Esophagus squamous epithelium (tissue), 5 donors: ENCODE results near the gene SMYD3. TPM values are rescaled to one million over a fixed set of nuclear protein-coding genes. Genes with fewer than 3 reads are reported as not detected.

Experiments
- DNase-seq: peaks from one replicate; lab custom pipeline; 2025; lab: John Stamatoyannopoulos, UW
- H3K27ac ChIP-seq, 4 donors: fragments of 200-600 bp; sonication (generic); one replicate each; pipeline ENCODE4 v1.5.1; 2016 to 2019; ENCODE audit warnings: mild to moderate bottlenecking in 1 of 4
- H3K27me3 ChIP-seq, 4 donors: fragments of 200-600 bp; sonication (generic); 1 replicate in 3 of 4; 2 replicates in 1 of 4; pipeline versions ENCODE4 v1.5.1 to v1.6.0; 2017 to 2021; ENCODE audit warnings: antibody characterized with exemption in 1 of 4
- H3K36me3 ChIP-seq, 3 donors: fragments of 200-600 bp; sonication (generic); one replicate each; pipeline ENCODE4 v1.5.1; 2016 to 2019
- H3K4me1 ChIP-seq, 3 donors: fragments of 200-600 bp; sonication (generic); one replicate each; pipeline ENCODE4 v1.5.1; 2017 to 2019
- H3K4me3 ChIP-seq, 4 donors: fragments of 200-600 bp; sonication (generic); 1 replicate in 3 of 4; 2 replicates in 1 of 4; pipeline ENCODE4 v1.5.1; 2016 to 2019; ENCODE audit warnings: mild to moderate bottlenecking in 2 of 4, moderate library complexity in 1 of 4
- H3K9me3 ChIP-seq, 3 donors: fragments of 200-600 bp; sonication (generic); one replicate each; pipeline ENCODE4 v1.5.1; 2016 to 2019
- POLR2A ChIP-seq, 4 donors: fragments of 450-650 bp; IDR thresholded peaks; one replicate each; pipeline ENCODE4 v1.6.1; 2017; ENCODE audit warnings: antibody characterized with exemption in 4 of 4, mild to moderate bottlenecking in 4 of 4, moderate library complexity in 3 of 4
- WGBS, 2 donors: methylation state at CpG; one replicate each; pipeline ENCODE4 v1.1.5; 2018; 5-methylcytosine and 5-hydroxymethylcytosine counted together
- intact Hi-C: fragments of 100-400 bp; cut with DNase I; formaldehyde crosslinking; loops from one replicate; pipeline ENCODE4 v1.15.0; 2022
- total RNA-seq, 4 donors: library from RNA; depleted of rRNA; stranded (reverse); fragments of >200 nt; gene quantifications; one replicate each; pipeline ENCODE4 v1.1.0, GENCODE V29; 2016
- TF ChIP-seq, protein P1 (sequence below), 6 experiments: fragments of 450-650 bp in 4 of 6; fragments of 200-600 bp in 2 of 6; sonication (generic) in 2 of 6; IDR thresholded peaks; one replicate each; pipeline ENCODE4 v1.5.1; 2016 to 2019; ENCODE audit warnings: antibody characterized with exemption in 6 of 6, mild to moderate bottlenecking in 4 of 6, moderate library complexity in 4 of 6
- donor health status: DM: yes; HTN: yes; CAD: no.

Gene SMYD3
- total RNA-seq, 4 donors from 2014 or later, result 8.4 to 15.8 (median 11.5) TPM

DNA sequence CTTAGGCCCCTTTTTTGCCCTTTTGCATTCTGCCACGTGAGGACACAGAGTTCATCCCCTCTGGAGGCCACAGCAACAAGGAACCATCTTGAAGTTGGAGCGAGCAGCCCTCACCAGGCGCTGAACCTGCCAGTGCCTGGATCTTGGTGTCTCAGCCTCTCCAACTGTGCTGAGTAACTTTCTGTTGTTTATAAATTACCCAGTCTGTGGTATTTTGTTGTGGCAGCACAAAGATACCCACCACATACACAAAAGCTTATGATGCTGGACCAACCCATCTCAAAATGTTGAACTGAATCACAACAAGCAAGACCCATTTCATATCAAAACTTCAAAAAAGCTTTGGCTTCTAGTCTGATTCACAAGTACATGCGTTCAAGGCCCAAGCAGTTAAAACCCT lies 702.4 kb downstream of the SMYD3 start:
- H3K27ac ChIP-seq, result no peak overlapping the region
- H3K9me3 ChIP-seq, result no peaks in the 10 kb centered on the region
- no peak for TF ChIP-seq POLR2A (IDR thresholded peaks at IDR 0.05)
- TF ChIP-seq, protein P1, sequence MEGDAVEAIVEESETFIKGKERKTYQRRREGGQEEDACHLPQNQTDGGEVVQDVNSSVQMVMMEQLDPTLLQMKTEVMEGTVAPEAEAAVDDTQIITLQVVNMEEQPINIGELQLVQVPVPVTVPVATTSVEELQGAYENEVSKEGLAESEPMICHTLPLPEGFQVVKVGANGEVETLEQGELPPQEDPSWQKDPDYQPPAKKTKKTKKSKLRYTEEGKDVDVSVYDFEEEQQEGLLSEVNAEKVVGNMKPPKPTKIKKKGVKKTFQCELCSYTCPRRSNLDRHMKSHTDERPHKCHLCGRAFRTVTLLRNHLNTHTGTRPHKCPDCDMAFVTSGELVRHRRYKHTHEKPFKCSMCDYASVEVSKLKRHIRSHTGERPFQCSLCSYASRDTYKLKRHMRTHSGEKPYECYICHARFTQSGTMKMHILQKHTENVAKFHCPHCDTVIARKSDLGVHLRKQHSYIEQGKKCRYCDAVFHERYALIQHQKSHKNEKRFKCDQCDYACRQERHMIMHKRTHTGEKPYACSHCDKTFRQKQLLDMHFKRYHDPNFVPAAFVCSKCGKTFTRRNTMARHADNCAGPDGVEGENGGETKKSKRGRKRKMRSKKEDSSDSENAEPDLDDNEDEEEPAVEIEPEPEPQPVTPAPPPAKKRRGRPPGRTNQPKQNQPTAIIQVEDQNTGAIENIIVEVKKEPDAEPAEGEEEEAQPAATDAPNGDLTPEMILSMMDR (IDR thresholded peaks at IDR 0.05), result no peak
- no peak overlapping the region for H3K4me3 ChIP-seq
- no peaks in the 10 kb centered on the region for H3K4me1 ChIP-seq
- H3K27me3 ChIP-seq, result no peaks in the 10 kb centered on the region
- intact Hi-C loops, result no loop called here
- 80 to 90% methylated on average over 4 of the region's 4 CpGs for WGBS, 2 donors
- no peaks in the 10 kb centered on the region for H3K36me3 ChIP-seq
- DNase-seq, result no peak

DNA sequence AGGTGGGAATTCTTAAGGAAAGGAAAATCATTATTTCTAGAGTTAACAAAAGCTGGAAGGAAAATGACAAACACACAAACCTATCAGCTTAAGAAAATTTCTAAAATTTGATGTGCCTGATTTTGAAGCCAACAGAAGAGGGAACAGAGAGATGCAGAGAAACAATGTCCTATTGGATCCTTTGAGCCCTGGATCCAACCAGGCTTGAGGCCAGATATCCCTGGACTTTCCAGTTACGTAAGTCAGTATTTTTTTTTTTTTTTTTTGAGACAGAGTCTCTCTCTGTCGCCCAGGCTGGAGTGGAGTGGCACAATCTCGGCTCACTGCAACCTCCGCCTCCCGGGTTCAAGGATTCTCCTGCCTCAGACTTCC lies 703.4 kb downstream of the SMYD3 start:
- no peaks in the 10 kb centered on the region for H3K36me3 ChIP-seq
- no peaks in the 10 kb centered on the region for H3K27me3 ChIP-seq
- H3K27ac ChIP-seq, result no peak overlapping the region
- no peak for DNase-seq
- WGBS, 2 donors, result 93 to 100% methylated on average over 2 to 5 of the region's 5 CpGs
- H3K4me3 ChIP-seq, result no peak overlapping the region
- H3K4me1 ChIP-seq, result no peaks in the 10 kb centered on the region
- TF ChIP-seq POLR2A (IDR thresholded peaks at IDR 0.05), result no peak
- TF ChIP-seq, protein P1 (IDR thresholded peaks at IDR 0.05), result no peak
- intact Hi-C loops, result no loop called here
- H3K9me3 ChIP-seq, result no peaks in the 10 kb centered on the region

DNA sequence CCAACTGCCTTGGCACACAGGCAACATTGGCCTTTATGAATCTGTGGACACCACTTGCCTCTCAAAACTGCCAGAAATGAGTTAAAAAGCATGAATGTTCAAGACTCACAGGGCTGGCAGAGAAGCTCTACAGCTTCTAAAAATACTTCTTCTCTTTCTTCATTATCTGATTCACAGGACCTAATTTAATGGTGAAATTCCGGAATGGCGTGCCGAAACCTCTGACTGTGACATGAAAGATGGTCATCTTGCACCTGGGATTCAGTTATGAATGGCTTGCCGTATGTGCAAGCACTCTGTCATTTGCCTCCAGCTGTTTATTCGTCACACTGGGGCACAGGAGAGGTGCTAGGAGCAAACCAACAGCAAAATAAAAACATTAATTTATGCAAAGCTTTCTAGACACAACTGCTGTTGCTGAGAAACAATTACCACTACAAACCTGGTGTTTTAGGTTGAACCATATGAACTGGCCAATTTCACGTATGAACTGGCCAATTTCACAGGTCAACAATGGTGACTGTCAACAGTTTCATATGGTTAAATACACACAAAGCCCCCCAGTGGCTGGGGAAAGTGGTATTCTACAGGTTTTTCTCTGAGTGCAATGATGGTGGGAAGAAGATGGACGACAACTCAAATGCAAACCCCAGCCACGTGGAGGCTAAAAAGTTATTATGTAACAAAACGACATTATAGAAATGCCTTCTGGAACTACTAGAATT lies 704.0 kb downstream of the SMYD3 start:
- WGBS, 2 donors, result 94 to 95% methylated on average over 9 of the region's 9 CpGs
- no peak for DNase-seq
- no peaks in the 10 kb centered on the region for H3K9me3 ChIP-seq
- H3K4me3 ChIP-seq, result no peak overlapping the region
- no peaks in the 10 kb centered on the region for H3K27me3 ChIP-seq
- H3K27ac ChIP-seq, result no peak overlapping the region
- no peaks in the 10 kb centered on the region for H3K4me1 ChIP-seq
- TF ChIP-seq POLR2A (IDR thresholded peaks at IDR 0.05), result no peak
- TF ChIP-seq, protein P1 (IDR thresholded peaks at IDR 0.05), result no peak
- no peaks in the 10 kb centered on the region for H3K36me3 ChIP-seq
- intact Hi-C loops, result no loop called here

DNA sequence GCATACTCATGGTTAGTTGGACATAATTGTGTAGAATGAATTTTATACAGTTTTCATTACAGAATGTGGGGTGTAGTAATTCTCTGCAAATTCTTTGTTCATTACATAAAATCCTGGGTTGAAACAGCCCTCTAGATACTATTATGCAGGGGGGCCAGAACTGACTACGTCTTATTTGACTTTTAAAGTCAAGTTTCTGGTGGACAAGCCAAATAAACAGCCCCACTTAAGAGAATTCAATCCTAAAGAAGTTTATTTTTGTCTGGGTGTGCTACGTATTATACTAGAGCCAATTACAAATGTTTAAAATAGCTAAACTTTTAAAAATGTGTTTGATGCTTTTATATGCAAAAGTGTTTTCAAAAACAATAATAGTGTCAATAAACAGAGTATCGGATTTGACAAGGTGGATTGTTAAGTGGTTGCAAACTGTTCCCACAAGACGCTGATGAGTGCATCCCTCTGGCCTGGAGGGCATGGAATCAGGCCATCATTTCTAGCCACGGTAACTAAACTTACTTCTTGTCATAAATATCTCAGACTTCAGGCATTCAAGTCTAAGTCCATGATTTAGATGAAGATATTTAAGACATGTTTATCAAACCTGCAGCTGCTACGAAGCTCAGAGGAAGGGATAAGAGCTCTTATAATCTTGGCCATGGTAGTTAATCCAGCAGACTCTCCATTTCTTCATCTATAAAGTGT lies 706.0 kb downstream of the SMYD3 start:
- H3K27ac ChIP-seq, result no peak overlapping the region
- intact Hi-C loops, result no loop called here
- H3K4me1 ChIP-seq, result no peaks in the 10 kb centered on the region
- no peak for DNase-seq
- 61 to 65% methylated on average over 6 of the region's 6 CpGs for WGBS, 2 donors
- H3K36me3 ChIP-seq, result no peaks in the 10 kb centered on the region
- no peak overlapping the region for H3K4me3 ChIP-seq
- TF ChIP-seq, protein P1 (IDR thresholded peaks at IDR 0.05), result no peak
- no peak for TF ChIP-seq POLR2A (IDR thresholded peaks at IDR 0.05)
- H3K27me3 ChIP-seq, result no peaks in the 10 kb centered on the region
- H3K9me3 ChIP-seq, result no peaks in the 10 kb centered on the region

DNA sequence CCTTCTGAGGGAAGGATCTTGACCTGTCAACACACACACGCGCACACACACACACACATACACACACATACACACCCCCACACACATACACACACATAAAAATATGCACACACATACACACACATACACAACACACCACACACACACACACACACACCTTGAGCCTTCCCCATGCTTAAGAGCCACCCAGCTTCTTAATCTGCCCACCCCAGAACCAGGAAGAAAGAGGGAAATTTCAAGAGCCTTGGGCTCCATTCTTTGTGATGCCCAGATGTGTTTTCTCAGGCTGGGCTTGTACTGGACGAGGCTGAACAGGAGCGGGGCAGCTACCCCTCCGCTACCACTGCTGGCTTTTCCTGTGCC lies 708.7 kb downstream of the SMYD3 start:
- H3K27me3 ChIP-seq, result no peaks in the 10 kb centered on the region
- TF ChIP-seq, protein P1 (IDR thresholded peaks at IDR 0.05), result no peak
- TF ChIP-seq POLR2A (IDR thresholded peaks at IDR 0.05), result no peak
- intact Hi-C loops, result no loop called here
- no peak for DNase-seq
- no peak overlapping the region for H3K27ac ChIP-seq
- WGBS, 2 donors, result 56 to 61% methylated on average over 5 of the region's 5 CpGs
- no peaks in the 10 kb centered on the region for H3K4me1 ChIP-seq
- no peaks in the 10 kb centered on the region for H3K36me3 ChIP-seq
- H3K9me3 ChIP-seq, result no peaks in the 10 kb centered on the region
- H3K4me3 ChIP-seq, result no peak overlapping the region
